ENCODE results near the gene BBLN.

DNA sequence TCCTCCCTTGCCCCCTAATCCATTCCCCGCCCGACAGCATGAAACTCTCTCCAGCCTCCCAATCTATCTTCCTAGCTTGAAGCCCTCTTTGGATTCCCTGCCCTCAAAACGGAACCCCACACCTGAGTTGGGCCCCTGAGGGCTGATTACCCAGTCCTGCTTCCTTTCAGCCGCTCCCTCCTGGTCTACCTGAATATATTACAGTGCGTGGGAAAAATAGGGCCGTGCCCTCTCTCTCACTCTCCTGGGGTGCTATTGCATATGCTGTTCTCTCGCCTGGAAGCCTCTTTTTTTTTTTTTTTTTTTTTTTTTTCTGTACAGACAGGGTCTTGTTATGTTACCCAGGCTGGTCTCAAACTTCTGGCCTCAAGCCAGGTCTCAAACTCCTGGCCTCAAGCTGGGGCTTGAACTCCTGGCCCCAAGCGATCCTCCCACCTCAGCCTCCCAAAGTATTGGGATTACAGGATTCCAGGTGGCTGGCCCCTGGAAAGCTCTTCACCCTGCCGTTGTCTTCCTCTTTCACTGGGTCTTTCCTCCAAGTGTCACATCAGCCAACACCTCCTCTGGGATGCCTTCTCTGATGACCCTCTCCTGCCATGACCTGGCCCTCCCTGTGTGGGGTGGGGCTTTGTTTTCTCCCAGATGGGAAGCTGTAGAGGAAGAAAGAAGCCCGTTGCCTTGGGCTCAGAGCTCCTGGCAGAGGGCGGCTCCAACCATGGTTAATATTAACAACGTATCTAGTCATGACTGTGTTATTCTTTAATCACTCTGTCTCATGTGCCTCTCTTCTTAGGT is 51.3 kb downstream of the BBLN start:
- TF ChIP-seq YY1 (IDR thresholded peaks at IDR 0.05; ENCODE audit: insufficient read depth, insufficient read length) (no peak), ZNF274 (IDR thresholded peaks at IDR 0.05; ENCODE audit: low read depth, low read length) (no peak), SUZ12 (IDR thresholded peaks at IDR 0.05; ENCODE audit: extremely low read depth, insufficient read depth, insufficient read length) (no peak)
